ENCODE data around the gene PIAS1.
"Not testable (repeated sequence)": the region's sequence is repeated elsewhere in the genome, so short reads cannot be mapped to it uniquely, and the experiment has no call there.

Gene PIAS1

GRCh38 chr15:68229386-68230156 is 175.5 kb downstream of the PIAS1 start, which contains the start of gene CLN6:
Gene CLN6, minus strand, starts transcription at chr15:68229728. Its CDS starts 144 bp downstream, at chr15:68229584.
- Histone ChIP-seq H3K4me1 (ENCODE audit: insufficient read depth, low read length) (peaks cover 7% of the 10 kb centered on the region), H3K9ac (ENCODE audit: low read depth, low read length) (peak within 1 kb of the TSS; percentile 88), H3K9me3 (ENCODE audit: control insufficient read depth, insufficient read depth, low read length) (no peaks in the 10 kb centered on the region), H3K36me3 (ENCODE audit: insufficient read depth, low read length) (no peaks in the 10 kb centered on the region)

GRCh38 chr15:68230157-68231100 is 176.3 kb downstream of the PIAS1 start:
- Histone ChIP-seq H3K9ac (ENCODE audit: low read depth, low read length) (peak overlapping the region; percentile 88), H3K4me1 (ENCODE audit: insufficient read depth, low read length) (peaks cover 7% of the 10 kb centered on the region), H3K9me3 (ENCODE audit: control insufficient read depth, insufficient read depth, low read length) (no peaks in the 10 kb centered on the region), H3K36me3 (ENCODE audit: insufficient read depth, low read length) (no peaks in the 10 kb centered on the region)

- Histone ChIP-seq H3K9ac (ENCODE audit: low read depth, low read length) (no peak overlapping the region), H3K36me3 (ENCODE audit: insufficient read depth, low read length) (no peaks in the 10 kb centered on the region), H3K9me3 (ENCODE audit: control insufficient read depth, insufficient read depth, low read length) (no peaks in the 10 kb centered on the region), H3K4me1 (ENCODE audit: insufficient read depth, low read length) (peaks cover 7% of the 10 kb centered on the region)
Measured at GRCh38 chr15:68231102-68231818, 177.1 kb downstream of the PIAS1 start.

GRCh38 chr15:68232449-68232848 is 178.3 kb downstream of the PIAS1 start:
- H3K9me3 ChIP-seq (ENCODE audit: control insufficient read depth, insufficient read depth, low read length), result no peaks in the 10 kb centered on the region
- peaks cover 4% of the 10 kb centered on the region for H3K4me1 ChIP-seq (ENCODE audit: insufficient read depth, low read length)
- H3K36me3 ChIP-seq (ENCODE audit: insufficient read depth, low read length), result no peaks in the 10 kb centered on the region
- no peak overlapping the region for H3K9ac ChIP-seq (ENCODE audit: low read depth, low read length)

- no peaks in the 10 kb centered on the region for H3K9me3 ChIP-seq (ENCODE audit: control insufficient read depth, insufficient read depth, low read length)
- H3K36me3 ChIP-seq (ENCODE audit: insufficient read depth, low read length), result no peaks in the 10 kb centered on the region
- H3K4me1 ChIP-seq (ENCODE audit: insufficient read depth, low read length), result no peaks in the 10 kb centered on the region; the same call in 1 of the 2 replicates
- no peak overlapping the region for H3K9ac ChIP-seq (ENCODE audit: low read depth, low read length)
Measured at GRCh38 chr15:68232937-68233336, 178.8 kb downstream of the PIAS1 start.

DNA sequence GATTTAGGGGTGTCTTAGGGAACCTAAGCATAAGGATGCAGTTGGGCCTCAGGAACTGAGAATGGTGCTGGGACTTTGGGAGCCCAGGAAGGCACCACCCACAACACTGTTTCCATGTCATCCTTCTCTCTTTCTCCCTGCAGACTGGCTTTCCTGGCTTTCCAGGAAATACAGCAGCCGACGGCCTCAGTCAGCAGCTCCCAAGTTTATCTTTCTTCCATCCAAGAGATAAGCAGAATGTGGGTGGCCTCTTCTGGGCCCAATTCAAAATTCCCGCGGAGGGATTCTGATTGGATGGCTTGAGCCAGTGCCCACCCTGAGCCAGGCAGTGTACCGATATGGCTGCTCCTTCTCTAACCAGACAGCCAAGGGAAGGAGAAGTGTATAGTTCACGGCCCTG is 179.9 kb downstream of the PIAS1 start:
- Histone ChIP-seq H3K36me3 (ENCODE audit: insufficient read depth, low read length) (no peaks in the 10 kb centered on the region), H3K9me3 (ENCODE audit: control insufficient read depth, insufficient read depth, low read length) (no peaks in the 10 kb centered on the region), H3K4me1 (ENCODE audit: insufficient read depth, low read length) (no peaks in the 10 kb centered on the region; the same call in 1 of the 2 replicates), H3K9ac (ENCODE audit: low read depth, low read length) (no peak overlapping the region)

DNA sequence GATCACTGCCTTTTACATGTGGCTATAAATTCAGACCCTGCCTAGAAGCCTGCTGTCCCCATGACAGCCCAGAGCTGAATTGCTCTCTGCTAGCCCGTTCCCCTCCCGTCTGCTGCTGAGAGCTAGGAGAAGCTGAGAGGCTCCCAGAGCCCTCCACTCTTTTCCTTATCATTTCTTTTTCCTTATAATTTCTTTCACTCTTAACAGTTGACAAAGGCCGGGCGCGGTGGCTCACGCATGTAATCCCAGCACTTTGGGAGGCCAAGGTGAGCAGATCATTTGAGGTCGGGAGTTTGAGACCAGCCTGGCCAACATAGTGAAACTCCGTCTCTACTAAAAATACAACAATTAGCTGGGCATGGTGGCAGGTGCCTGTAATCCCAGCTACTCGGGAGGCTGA is 180.4 kb downstream of the PIAS1 start:
- H3K9me3 ChIP-seq (ENCODE audit: control insufficient read depth, insufficient read depth, low read length); H3K36me3 ChIP-seq (ENCODE audit: insufficient read depth, low read length); H3K9ac ChIP-seq (ENCODE audit: low read depth, low read length); H3K4me1 ChIP-seq (ENCODE audit: insufficient read depth, low read length): not testable (repeated sequence)

DNA sequence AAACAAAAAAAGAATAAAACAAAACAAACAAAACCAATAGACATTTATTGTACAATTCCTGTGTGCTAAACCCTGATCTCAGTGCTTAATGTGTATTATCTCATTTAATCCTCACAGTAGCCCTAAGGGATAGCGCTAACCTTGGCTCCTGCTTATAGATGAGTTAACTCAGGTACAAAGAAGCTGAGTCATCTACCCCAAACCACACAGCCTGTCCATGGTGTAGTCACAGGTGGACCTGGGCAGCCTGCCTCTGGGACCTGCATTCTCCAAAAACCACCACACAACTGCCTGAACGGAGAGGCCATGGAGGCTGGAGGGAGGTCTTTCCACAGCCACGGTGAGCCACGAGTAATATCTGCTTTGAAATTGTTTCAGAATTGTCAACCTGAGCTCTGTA is 180.9 kb downstream of the PIAS1 start:
- Histone ChIP-seq H3K9me3 (ENCODE audit: control insufficient read depth, insufficient read depth, low read length) (no peaks in the 10 kb centered on the region), H3K4me1 (ENCODE audit: insufficient read depth, low read length) (no peaks in the 10 kb centered on the region; the same call in 1 of the 2 replicates), H3K36me3 (ENCODE audit: insufficient read depth, low read length) (no peaks in the 10 kb centered on the region), H3K9ac (ENCODE audit: low read depth, low read length) (no peak overlapping the region)

DNA sequence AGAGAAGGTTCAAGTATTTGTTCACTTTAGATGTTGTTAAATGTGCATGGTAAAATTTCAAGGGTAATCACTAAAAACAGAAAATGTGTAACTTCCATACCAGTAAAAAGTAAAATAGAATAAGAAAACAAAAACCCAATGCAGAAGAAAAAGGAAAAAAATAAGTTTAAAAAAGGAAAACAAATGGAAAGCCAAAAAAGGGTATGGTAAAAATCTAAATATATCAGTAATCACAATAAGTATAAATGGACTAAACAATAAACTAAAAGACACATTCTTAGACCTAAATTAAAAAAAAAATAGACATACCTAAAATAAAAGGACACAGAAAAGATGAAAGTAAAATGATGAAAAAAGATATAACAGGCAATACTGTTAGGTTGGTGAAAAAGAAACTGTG is 184.9 kb downstream of the PIAS1 start:
- no peak overlapping the region for H3K9ac ChIP-seq (ENCODE audit: low read depth, low read length)
- H3K9me3 ChIP-seq (ENCODE audit: control insufficient read depth, insufficient read depth, low read length), result no peaks in the 10 kb centered on the region; the same call in 1 of the 2 replicates
- no peaks in the 10 kb centered on the region for H3K36me3 ChIP-seq (ENCODE audit: insufficient read depth, low read length)
- H3K4me1 ChIP-seq (ENCODE audit: insufficient read depth, low read length), result no peaks in the 10 kb centered on the region; the same call in 1 of the 2 replicates

DNA sequence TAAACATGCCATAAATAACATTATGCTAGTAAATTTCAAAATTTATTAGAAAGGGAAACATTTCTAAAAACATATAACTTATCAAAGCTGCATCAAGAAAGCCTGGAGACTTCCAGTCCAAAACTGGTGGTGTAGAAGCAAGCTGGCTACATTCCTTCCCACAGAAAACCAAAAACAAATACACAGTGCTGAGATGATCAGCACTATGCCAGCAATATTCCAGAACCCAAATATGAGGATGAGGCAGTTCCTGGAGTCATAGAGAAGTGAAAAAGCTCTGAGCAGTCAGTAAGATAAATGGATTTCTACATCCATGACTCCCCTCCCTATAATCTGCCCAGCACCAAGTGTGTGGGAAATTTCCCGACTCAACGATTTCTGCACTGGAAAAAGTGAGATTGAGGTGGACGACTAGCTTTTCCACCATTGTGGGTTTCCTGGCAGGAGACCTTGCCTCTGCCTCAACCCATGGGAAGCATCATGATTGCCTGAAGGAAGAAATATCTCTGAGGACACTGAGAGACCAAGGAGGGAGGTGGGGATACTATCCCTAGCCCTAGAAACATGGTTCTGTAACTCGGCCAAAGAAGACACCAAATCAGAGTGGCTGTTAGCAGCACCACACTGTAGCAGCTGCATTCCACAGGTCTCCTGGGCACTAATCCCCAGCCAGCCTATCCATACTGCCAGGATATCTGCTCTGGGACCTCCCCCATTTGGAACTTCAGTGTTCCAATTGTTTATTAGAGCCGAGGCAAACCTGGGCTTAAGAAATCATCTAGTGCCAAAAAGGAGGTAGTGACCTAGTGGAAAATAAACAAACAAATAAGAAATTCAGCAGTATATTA is 187.2 kb downstream of the PIAS1 start:
- H3K4me1 ChIP-seq (ENCODE audit: insufficient read depth, low read length), result no peaks in the 10 kb centered on the region
- no peaks in the 10 kb centered on the region; the same call in 1 of the 2 replicates for H3K9me3 ChIP-seq (ENCODE audit: control insufficient read depth, insufficient read depth, low read length)
- no peaks in the 10 kb centered on the region for H3K36me3 ChIP-seq (ENCODE audit: insufficient read depth, low read length)
- no peak overlapping the region for H3K9ac ChIP-seq (ENCODE audit: low read depth, low read length)
